Epithelial cell of esophagus (primary cell): ENCODE measurements around the gene SRSF2.
A peak's percentile ranks its signal among the peaks of the same experiment; 100 is the strongest.
"Not testable (repeated sequence)": the region's sequence is repeated elsewhere in the genome, so short reads cannot be mapped to it uniquely, and the experiment has no call there.

Experiments used
- DNase-seq: peaks from one replicate; pipeline ENCODE4 v3.0.0; 2010; ENCODE audit warnings: low read depth
- H3K4me3 ChIP-seq: 2 replicates; pipeline ENCODE4 v1.5.1; 2011; ENCODE audit warnings: mild to moderate bottlenecking, low read length, control low read depth
- TF ChIP-seq, protein P1 (sequence below): IDR thresholded peaks from 2 replicates; pipeline ENCODE4 v1.5.1; 2011; ENCODE audit warnings: low read depth, mild to moderate bottlenecking, low read length, control low read depth, inconsistent platforms; ENCODE audit not compliant: insufficient read depth; ENCODE audit errors: missing control alignments

The SRSF2 gene

DNA sequence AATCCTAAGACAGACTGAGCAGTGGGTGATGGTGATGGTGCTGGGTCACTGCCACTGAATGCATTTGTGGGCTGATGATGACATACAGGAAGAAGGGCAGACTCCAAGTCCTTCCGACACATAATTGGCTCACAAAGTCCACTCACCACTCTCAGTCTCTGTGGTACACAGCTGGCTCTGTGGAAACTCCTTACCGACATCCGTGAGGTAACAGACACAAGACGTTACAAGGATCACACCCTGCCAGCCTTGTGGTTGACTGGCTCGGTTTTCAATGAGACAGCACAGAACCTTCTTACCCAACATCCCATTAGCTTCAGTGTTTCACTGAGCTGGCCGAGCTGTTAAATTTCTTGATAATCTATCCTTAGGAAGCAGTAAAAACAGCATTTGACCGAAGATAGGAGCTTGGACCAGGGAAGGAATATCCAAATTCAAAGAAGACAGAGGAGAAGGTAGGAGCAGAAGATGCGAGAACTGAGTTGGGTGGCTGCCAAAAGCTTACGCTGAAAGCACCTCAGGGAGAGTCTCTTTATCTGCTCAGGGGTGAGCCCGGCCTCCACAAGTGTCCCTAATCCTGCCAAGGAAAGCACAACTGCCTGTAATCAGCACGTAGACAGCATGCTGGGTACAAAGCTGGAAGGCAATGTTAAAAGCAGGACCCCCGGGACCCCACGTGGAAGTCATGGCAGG is 20.8 kb downstream of the SRSF2 start:
- TF ChIP-seq, protein P1, sequence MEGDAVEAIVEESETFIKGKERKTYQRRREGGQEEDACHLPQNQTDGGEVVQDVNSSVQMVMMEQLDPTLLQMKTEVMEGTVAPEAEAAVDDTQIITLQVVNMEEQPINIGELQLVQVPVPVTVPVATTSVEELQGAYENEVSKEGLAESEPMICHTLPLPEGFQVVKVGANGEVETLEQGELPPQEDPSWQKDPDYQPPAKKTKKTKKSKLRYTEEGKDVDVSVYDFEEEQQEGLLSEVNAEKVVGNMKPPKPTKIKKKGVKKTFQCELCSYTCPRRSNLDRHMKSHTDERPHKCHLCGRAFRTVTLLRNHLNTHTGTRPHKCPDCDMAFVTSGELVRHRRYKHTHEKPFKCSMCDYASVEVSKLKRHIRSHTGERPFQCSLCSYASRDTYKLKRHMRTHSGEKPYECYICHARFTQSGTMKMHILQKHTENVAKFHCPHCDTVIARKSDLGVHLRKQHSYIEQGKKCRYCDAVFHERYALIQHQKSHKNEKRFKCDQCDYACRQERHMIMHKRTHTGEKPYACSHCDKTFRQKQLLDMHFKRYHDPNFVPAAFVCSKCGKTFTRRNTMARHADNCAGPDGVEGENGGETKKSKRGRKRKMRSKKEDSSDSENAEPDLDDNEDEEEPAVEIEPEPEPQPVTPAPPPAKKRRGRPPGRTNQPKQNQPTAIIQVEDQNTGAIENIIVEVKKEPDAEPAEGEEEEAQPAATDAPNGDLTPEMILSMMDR = no peak
- DNase-seq = peak; percentile 97
- H3K4me3 ChIP-seq = no peak overlapping the region

DNA sequence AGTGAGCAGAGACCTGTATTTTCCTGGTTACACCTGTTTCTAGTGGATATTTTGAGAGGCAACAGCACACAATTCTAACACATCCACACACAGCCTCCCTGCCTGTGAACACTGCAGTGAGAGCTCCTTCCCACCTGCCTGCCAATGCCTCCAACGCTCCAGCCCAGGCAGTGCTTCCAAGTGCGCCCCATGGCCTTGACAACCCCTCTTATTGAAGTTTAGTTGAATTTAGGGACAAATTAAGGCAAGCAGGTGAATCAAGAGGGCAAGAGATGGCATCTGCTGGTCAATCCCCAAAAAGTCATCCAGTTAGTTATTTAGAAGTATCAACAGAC is 21.7 kb downstream of the SRSF2 start:
- TF ChIP-seq, protein P1 = no peak
- no peak overlapping the region for H3K4me3 ChIP-seq
- no peak for DNase-seq

DNA sequence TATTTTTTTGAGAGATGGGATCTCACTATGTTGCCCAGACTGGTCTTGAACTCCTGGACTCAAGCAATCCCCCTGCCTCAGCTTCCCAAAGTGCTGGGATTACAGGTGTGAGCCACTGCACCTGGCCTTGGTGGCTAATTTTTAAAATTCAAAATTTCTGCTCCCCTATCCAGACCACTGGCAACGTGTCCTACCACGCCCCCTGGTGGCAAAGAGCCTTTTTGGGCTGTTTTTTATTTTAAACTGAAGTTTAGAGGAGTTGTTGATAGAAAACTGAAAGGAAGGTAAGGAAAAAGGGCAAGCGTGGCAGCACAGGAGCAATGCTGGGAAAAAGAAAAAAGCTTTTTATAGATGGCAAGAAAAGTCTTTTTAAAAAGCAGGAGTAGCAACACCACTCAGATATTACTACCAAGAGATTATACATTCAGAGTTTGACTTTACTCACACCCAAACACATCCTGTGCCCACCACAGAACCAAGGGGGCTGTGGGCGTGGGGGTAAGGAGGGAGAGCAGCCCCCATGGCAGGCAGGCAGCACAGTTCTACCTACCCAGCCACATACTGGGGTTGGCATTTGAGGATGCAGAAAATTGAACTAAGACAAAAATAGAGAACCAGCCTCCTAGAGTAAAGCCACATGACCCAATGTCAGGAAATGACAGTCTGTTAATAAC is 22.2 kb downstream of the SRSF2 start:
- peak; percentile 48 for DNase-seq
- TF ChIP-seq, protein P1 = peak; percentile 82
- no peak overlapping the region for H3K4me3 ChIP-seq

DNA sequence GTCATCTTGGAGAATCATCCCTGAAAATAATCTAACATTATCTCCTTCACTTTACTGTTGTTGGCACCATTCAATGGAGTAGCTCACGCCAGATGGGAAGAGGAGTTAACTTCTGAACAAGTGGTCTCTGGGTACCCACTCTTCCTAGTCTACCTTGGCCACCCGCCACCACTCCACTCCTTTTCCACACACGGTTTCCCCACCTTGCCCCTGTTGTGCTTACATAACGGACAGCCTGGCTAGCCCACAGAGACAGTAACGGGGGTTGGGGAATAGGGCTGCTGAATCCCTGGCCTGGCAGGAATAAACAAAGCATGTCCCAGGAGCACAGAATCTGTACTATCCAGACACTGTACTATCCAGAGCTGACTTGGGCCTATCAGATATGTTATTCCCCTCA is 22.8 kb downstream of the SRSF2 start:
- no peak for DNase-seq
- TF ChIP-seq, protein P1 = no peak

DNA sequence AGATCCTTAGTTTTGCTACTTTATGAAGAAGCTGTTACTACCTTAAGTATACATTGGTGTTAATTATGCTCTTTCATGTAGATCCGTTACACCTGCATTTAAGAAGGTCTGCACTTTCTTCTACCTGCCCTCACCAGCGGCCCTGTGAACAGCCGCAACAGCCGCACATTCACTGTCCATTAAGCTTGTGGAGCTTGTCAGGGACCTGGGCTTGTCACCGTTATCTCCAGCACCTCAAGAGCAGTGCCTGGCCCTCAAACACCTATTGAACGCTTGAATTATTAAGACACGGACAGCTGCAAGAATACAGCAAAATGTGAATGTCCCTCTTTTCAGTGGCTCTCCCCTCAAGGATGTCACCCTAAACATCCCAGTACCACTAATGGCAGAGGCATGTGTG is 23.4 kb downstream of the SRSF2 start:
- DNase-seq = no peak
- H3K4me3 ChIP-seq = no peak overlapping the region
- TF ChIP-seq, protein P1 = no peak

More for the DNA sequence above, 22.8 kb downstream of the SRSF2 start:
- no peak overlapping the region for H3K4me3 ChIP-seq

DNA sequence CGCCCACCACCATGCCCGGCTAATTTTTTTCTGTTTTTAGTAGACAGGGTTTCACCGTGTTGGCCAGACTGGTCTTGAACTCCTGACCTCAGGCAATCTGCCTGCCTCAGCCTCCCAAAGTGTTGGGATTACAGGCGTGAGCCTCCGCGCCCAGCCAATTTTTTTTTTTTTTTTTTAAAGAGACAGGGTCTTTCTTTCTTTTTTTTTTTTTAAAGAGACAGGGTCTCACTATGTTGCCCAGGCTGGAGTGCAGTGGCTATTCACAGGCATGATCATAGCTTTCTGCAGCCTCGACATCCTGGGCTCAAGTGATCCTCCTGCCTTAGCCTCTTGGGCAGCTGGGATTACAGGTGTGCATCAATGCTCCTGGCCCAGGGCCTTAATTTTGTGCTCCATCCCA is 24.8 kb downstream of the SRSF2 start:
- not testable (repeated sequence) for DNase-seq, H3K4me3 ChIP-seq

DNA sequence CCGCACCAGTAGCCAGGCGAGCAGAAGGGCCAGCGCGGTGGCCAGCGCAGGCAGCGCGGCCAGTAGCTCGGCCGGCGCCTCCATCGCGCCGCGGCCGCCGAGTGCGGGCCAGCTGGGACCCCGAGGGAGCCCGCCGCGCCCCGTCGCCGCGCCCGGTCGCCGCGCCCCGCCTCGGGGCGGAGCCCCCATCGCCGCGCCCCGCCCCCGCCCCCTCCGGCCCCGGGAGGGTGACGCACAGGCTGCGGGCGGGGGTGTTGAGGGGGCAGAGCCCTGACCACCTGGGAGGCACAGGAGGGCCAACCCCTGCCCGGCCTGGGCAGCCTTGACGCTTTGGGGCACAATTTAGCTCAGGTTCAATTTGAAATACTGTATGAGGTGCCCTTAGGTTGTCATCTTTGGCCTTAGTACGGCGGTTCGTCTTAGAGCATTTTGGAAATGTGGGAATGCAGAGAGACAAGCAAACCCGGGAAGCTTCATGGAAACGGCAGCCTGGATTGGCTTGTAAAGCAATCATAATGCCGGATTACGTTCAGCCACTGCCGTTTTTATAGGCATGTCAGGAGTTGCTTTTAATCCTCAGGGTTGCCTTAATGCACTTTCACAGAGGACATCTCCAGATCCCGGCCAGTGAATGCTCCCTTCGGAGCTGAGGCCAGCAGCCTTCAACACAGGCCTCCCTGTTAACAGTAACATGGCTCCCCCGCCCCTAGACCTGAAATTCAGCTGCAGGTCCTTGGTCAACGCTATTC is 26.1 kb downstream of the SRSF2 start, which contains the start of gene MXRA7:
MXRA7 (minus strand) TSS at position 103 of the 749 bp plus-strand sequence; CDS start at position 84, 19 bp downstream.
- TF ChIP-seq, protein P1 = no peak
- DNase-seq = peak; percentile 67
- peak within 1 kb of the TSS; percentile 49 for H3K4me3 ChIP-seq

DNA sequence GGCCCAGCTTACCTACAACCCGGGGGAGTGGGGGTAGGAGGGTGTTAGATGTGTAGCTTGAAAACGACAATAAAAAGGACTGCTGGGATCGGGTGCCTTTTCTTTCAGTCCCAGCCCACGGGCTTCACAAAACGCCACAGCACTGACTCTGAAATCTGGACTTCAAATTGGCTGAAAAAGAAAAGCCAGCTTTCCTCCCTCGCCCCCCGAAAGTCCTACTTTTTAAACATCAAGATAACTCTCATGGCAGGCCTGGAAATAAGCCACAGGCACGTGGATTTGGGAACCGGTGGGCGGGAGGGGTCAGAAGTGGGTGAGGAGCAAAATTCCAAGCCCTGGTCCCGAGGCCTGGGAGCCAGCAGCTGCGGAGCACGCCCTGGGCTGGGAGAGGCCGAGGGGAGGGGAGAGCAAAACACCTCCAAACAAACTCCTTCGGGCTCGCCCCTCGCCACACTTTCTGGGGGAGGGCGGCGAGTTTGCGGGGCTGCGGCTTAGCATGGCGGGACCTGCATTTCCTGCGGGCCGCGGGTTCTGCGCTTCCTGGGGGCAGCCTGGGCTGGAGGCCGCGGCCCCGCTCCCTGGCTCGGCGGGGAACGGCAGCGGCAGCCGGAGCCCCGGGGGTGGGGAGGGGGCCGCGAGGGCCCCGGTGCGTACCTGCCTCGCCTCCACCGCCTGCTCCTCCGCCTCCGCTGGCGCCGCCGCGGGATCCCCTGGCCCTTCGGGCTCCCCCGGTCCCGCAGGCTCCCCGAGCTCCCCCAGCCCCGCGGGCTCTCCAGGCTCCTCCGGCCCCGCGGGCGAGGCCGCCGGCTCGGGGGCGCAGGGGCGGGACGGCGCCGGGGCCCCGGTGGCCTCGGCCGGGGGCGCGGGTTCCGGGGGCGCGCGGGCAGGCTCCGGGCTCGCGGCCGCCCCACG is 26.9 kb downstream of the SRSF2 start:
- peak; percentile 15 for DNase-seq
- peak overlapping the region; percentile 49 for H3K4me3 ChIP-seq
